ENCODE results near the gene OR13J1.
"Not testable (repeated sequence)": the region's sequence is repeated elsewhere in the genome, so short reads cannot be mapped to it uniquely, and the experiment has no call there.

Gene OR13J1, protein sequence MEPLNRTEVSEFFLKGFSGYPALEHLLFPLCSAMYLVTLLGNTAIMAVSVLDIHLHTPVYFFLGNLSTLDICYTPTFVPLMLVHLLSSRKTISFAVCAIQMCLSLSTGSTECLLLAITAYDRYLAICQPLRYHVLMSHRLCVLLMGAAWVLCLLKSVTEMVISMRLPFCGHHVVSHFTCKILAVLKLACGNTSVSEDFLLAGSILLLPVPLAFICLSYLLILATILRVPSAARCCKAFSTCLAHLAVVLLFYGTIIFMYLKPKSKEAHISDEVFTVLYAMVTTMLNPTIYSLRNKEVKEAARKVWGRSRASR

DNA sequence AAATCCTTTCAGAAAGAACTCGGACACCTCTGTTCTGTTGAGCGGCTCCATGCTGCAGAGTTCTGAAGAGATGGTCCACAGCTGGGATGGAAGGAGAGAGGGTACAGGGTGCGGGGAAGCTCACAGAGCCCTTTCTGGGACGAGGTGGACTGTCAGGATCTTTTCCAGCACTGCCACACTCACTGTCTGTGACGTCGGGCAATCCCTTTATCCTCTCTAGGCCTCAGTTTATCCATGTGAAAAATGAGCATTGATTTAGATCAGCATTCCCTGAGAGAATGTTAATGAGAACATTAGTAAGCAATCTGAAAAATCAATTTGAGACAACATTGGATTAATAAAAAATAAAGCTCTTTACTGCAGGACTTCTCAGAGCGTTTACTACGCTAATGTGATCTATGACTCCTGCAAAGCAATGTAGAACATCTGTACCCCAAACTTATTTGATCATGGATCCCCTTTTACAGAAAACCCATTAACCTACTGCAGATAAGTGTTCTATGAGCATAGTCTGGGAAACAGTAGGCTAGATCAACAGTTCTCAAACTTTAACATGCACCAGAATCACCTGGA is at the start of gene OR13J1:
Gene OR13J1, minus strand, starts transcription at position 51 of the 573 bp plus-strand sequence. Its CDS starts 0 bp downstream, at position 51.
- no peak for DNase-seq (ENCODE audit: low spot score in 2 of 2)
- Mint-ChIP-seq H3K27ac (no peak within 1 kb of the TSS), H3K9me3 (no peaks in the 10 kb centered on the region), H3K4me1 (no peaks in the 10 kb centered on the region), H3K4me3 (no peak within 1 kb of the TSS), H3K36me3 (no peaks in the 10 kb centered on the region)
- ATAC-seq: no peak

DNA sequence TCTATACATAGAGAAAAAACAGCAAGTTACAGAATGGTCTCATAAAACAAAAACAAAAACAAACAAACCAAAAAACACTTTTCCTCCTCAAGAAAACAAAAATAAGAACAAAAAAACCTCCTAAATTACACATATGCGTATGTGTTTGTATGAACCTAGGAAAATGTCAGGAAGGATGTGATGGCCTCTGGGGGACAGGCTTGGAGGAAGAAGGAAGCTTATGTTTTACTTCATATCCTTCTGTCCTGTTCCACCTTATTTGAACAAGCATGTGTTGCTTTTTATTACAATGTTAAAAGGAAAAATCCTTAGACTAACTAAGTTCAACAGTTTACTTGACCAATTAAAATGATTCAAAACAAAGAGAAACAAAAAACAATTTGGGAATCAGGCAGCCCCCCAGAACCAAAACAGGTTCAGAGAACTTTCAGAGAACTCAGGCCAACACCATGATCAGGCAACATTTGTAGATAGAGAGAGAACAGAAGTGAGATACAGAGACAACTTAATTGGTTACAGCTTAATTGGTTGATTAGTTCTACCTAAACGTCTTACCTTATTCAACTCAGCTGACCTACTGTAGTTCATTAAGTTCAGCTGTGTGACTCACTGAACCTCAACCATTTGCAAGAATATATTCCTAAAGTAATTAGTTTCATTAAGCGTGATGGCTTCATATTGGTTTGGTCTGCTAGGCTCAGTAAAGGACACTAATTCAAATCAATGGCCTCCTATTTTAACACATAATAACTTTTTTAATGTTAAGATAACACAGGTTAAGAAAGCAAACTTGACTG is 49.2 kb upstream of the OR13J1 start:
- ATAC-seq: no peak
- DNase-seq (ENCODE audit: low spot score in 2 of 2): no peak
- no peaks in the 10 kb centered on the region for H3K9me3 Mint-ChIP-seq
- H3K27ac Mint-ChIP-seq: no peak overlapping the region
- no peak overlapping the region for H3K4me3 Mint-ChIP-seq
- H3K4me1 Mint-ChIP-seq: no peaks in the 10 kb centered on the region
- no peaks in the 10 kb centered on the region for H3K36me3 Mint-ChIP-seq

DNA sequence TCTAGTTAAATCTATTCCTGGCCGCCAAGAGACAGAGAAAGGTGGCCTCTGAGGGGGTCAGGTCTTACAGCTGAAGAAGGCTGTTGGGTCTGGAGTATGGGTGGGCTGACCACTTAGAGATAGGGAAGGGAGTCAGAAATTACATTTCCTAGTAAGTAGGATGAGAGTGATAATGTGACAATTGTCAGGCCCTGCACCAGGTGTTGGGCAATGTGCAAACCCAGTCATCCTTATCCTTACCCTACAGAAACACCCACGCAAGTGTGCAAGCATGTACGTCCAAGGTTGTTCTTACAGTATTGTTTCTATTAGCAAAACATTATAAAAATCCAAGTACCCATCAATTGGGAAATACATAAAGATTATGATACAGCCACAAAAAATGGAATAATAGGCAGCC is 48.6 kb upstream of the OR13J1 start:
- ATAC-seq (no peak), DNase-seq (ENCODE audit: low spot score in 2 of 2) (no peak)
- no peak overlapping the region for H3K27ac Mint-ChIP-seq
- no peaks in the 10 kb centered on the region for H3K36me3 Mint-ChIP-seq
- H3K4me3 Mint-ChIP-seq: no peak overlapping the region
- H3K4me1 Mint-ChIP-seq: no peaks in the 10 kb centered on the region
- no peaks in the 10 kb centered on the region for H3K9me3 Mint-ChIP-seq

DNA sequence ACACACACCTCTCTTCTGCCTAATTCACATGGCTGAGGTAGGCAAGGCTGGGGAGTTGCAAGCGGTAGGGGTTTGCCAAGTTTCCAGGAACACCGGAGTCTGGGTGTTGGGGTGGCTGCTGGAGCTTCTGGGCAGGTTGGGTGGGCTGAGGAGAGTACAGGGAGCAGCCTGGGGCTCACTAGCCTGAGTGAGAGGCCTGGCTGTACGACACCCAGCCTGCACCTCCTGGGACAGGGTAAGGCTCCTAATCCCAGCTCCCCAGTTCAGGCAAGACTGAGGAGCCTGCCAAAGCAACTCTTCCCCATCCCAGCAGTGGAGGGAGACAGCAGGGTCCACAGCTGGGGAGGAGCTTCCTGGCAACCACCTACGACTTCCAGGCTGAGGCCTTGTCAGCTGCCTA is 47.1 kb upstream of the OR13J1 start:
- Mint-ChIP-seq H3K4me3 (no peak overlapping the region), H3K9me3 (no peaks in the 10 kb centered on the region), H3K36me3 (no peaks in the 10 kb centered on the region), H3K27ac (peak overlapping the region; percentile 38), H3K4me1 (no peaks in the 10 kb centered on the region)
- ATAC-seq: peak; percentile 25
- no peak for DNase-seq (ENCODE audit: low spot score in 2 of 2)

DNA sequence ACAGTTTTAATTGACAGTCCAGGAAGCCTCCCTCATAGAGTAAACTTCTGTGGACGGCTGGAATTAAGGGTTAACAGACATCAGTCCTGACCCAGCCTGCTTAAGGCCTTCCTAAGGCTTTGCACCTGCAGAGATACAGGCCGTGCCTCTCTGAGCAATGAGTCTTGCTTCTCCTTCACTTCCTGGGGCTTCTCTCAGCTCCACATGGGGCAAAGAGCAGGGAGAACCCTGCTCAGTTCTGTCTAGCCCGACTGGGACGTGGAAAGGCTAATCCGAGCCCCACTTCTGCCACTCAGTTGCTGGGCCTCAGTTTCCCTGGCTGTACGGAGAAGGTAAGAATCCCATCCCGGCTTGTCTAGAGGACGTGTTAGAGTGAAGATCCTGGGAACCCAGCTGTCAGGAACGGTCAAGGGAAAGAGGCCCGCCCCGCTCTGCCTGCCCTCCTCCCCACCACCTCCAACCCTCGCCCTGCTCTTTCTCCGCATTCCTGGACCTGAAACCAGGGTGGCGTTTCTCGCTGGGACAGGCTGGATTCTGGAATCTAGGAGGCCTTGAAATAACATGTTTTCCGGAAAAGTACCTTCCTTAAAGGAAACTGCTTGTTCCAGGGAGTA is 45.6 kb upstream of the OR13J1 start:
- Mint-ChIP-seq H3K27ac (no peak overlapping the region), H3K4me3 (no peak overlapping the region), H3K9me3 (no peaks in the 10 kb centered on the region), H3K4me1 (peaks cover 6% of the 10 kb centered on the region), H3K36me3 (no peaks in the 10 kb centered on the region)
- DNase-seq (ENCODE audit: low spot score in 2 of 2): no peak
- no peak for ATAC-seq

DNA sequence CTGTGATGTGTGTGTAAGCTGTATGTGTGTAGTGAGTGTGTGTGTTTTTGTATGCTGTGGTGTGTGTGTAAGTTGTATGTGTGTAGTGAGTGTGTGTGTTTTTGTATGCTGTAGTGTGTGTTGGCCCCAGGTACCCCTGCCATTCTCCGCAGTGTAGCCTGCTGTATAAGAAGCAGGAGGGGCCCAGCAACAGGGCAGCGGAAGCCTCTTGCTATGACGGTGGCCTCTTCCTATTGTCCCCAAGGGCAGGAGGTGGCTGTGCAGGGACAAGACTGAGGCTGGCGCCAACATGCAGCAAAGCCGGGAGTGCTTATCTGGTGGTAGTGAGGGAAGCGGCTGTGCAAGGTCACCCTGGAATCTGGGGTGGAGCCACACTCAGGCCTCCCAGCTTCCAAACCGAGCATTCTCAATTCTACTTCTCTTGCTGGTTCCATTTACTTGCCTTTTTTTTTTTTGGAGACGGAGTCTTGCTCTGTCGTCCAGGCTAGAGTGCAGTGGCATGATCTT is 44.2 kb upstream of the OR13J1 start:
- no peak overlapping the region for H3K27ac Mint-ChIP-seq
- DNase-seq (ENCODE audit: low spot score in 2 of 2) (no peak), ATAC-seq (peak; percentile 63)
- H3K4me3 Mint-ChIP-seq: no peak overlapping the region
- no peaks in the 10 kb centered on the region for H3K9me3 Mint-ChIP-seq
- peaks cover 17% of the 10 kb centered on the region for H3K4me1 Mint-ChIP-seq
- no peaks in the 10 kb centered on the region for H3K36me3 Mint-ChIP-seq

DNA sequence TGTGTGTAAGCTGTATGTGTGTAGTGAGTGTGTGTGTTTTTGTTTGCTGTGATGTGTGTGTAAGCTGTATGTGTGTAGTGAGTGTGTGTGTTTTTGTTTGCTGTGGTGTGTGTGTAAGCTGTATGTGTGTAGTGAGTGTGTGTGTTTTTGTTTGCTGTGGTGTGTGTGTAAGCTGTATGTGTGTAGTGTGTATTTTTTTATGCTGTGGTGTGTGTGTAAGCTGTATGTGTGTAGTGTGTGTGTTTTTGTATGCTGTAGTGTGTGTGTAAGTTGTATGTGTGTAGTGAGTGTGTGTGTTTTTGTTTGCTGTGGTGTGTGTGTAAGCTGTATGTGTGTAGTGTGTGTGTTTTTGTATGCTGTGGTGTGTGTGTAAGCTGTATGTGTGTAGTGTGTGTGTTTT is 43.2 kb upstream of the OR13J1 start:
- H3K4me1 Mint-ChIP-seq: peaks cover 22% of the 10 kb centered on the region
- not testable (repeated sequence) for H3K36me3 Mint-ChIP-seq; DNase-seq (ENCODE audit: low spot score in 2 of 2); ATAC-seq; H3K4me3 Mint-ChIP-seq; H3K9me3 Mint-ChIP-seq; H3K27ac Mint-ChIP-seq

DNA sequence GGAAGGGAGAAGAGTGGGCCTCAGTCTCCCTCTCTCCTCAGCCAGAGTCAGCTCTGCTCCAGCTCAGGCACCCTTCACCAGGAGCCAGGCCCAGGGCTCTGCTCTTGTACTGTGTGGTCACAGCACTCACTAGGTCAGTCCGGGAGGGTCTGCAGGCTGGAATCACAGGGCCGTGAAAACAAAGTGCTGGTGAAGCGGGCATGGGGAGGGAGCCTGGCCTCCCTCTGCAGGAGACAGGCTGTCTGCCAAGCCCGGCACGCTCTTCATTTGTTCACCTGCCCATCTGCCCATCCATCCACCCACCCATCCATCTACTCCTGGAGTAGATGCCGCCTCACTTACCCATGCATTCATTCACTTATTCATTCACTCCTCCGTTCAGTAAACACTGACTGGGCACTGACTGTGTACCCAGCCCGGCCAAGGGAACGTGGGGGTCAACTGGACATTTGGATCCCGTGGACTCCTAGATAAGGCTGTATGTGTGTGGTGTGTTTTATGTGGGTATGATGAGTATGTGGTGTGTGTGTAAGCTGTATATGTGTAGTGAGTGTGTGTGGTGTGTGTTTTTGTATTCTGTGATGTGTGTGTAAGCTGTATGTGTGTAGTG is 42.7 kb upstream of the OR13J1 start:
- peaks cover 22% of the 10 kb centered on the region for H3K4me1 Mint-ChIP-seq
- H3K27ac Mint-ChIP-seq: no peak overlapping the region
- H3K36me3 Mint-ChIP-seq: no peaks in the 10 kb centered on the region
- H3K4me3 Mint-ChIP-seq: no peak overlapping the region
- no peaks in the 10 kb centered on the region for H3K9me3 Mint-ChIP-seq
- ATAC-seq (no peak), DNase-seq (ENCODE audit: low spot score in 2 of 2) (no peak)

DNA sequence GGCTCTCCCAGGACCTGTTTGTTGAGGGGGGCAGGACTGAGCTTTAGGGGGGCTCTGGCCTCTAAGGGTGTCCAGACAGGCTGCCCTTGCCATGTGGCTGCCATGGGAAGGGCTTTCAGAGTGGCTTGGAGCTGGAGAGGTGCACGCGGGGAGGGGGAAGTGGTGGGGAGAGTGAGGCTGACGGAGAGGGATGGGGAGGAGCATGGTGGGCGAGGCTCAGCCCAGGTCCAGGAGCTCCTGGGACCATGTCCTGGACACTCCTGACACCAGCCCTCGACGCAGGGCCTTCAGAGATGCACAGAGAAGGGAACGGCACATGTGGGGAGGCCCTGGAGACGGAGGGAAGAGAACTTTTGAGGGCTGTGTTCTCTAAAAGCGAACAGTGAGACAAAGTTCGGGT is 41.5 kb upstream of the OR13J1 start:
- H3K36me3 Mint-ChIP-seq: no peaks in the 10 kb centered on the region
- DNase-seq (ENCODE audit: low spot score in 2 of 2): no peak
- no peak overlapping the region for H3K4me3 Mint-ChIP-seq
- no peaks in the 10 kb centered on the region for H3K9me3 Mint-ChIP-seq
- H3K27ac Mint-ChIP-seq: no peak overlapping the region
- no peak for ATAC-seq
- H3K4me1 Mint-ChIP-seq: peaks cover 22% of the 10 kb centered on the region

DNA sequence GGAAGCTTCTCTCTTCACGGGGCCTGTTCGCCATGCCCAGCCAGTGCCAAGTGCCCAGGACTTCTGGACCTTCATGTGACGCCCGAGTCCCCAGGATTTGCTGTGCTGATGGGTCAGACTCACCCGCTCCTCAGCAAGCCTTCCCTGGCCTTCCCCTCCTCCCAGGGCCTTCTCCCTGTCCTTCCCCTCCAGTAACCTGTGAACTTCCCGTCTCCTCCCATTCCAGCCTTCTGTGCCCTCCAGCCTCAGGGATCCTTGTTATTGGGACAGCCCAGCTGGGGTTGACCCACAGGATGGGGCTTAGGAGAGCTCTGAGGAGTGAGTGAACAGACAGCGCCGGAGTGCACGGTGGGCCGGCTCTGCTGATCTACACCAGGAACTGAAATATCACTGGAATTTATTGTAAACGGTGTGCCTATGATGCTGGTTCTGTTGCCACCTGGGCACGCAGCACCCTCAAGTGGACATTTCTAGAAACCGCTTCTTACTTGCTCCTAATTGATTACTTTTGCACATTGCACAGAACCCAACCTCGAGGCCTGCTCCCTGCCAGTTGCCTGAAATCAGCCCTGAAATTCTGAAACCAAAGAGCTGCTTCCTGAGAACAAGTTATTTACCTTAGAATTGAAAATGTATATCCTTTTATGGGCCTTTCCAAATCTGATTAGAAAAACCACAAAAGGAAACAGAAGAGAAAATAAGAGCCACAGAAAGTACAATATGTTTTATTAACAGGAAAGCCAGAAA is 40.6 kb upstream of the OR13J1 start:
- DNase-seq (ENCODE audit: low spot score in 2 of 2) (peak in 1 of 2 donors; percentile 49), ATAC-seq (peak; percentile 38)
- H3K36me3 Mint-ChIP-seq: no peaks in the 10 kb centered on the region
- H3K4me3 Mint-ChIP-seq: no peak overlapping the region
- H3K27ac Mint-ChIP-seq: peak overlapping the region; percentile 67
- no peaks in the 10 kb centered on the region for H3K9me3 Mint-ChIP-seq
- peaks cover 22% of the 10 kb centered on the region for H3K4me1 Mint-ChIP-seq

DNA sequence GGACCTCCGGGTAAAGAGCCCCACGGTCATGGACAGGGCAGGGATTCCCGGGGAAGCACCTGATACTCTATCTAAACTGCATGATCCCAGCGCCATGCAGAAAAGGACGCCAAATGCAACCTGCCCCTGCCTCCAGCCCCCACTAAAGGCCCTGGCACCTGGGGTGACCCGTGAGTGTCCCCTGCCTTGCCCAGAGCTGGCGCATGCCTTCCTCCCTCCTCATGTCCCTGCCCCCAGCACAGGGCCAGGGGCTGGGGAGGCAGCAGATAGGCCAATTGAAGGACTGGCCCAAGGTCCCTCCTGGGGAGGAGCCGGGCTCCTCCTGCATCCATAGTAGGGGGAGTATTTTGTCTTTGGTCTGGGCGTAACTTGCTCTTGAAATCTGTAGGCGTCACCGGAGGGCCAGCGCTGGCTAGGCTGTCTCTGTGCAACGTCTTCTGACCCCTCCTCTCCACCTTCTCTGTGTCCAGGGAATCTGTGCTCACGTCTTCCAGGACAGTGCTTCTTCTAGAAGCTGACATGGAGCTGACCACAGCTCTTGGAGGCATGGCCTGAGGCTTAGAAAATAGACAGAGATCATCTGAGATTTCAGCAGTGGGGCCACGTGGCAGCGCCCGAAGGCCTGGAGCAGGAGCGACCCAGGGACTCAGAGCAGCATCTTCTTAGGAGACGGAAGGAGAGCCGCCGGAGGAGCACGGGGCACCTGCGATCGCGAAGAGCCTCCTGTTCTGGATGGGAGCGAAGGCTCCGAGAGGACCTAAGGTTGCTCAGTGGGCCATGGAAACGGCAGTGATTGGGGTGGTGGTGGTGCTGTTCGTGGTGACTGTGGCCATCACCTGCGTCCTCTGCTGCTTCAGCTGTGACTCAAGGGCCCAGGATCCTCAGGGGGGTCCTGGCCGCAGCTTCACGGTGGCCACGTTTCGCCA is 39.7 kb upstream of the OR13J1 start:
- Mint-ChIP-seq H3K36me3 (no peaks in the 10 kb centered on the region), H3K9me3 (no peaks in the 10 kb centered on the region), H3K27ac (peak overlapping the region; percentile 67), H3K4me1 (peaks cover 22% of the 10 kb centered on the region), H3K4me3 (no peak overlapping the region)
- DNase-seq (ENCODE audit: low spot score in 2 of 2): peak in 1 of 2 donors; percentile 40
- ATAC-seq: no peak

DNA sequence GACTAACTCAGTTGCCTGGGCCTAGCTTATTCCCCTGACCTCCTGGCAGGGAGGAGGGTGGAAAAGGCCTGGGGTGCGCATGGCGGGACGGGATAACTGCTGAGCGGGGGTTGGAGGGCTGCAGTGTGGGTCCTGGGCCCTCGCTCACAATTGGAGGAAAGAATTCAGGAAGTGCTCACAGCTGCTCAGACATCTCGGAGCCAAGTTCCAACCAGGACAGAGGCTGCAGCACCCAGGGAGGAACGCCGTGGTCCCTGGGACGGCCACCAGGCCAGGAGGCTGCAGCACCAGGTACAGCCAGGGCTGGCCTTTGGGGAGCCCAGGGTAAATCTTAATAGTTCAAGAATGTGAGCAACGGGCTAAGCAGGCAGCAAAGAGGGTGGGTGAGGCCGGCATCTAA is 39.1 kb upstream of the OR13J1 start, which contains the start of gene SPAAR:
Gene SPAAR, plus strand, starts transcription at position 217 of the 400 bp plus-strand sequence. CDS start 974 bp downstream, outside the sequence.
- H3K27ac Mint-ChIP-seq: peak within 1 kb of the TSS; percentile 84

DNA sequence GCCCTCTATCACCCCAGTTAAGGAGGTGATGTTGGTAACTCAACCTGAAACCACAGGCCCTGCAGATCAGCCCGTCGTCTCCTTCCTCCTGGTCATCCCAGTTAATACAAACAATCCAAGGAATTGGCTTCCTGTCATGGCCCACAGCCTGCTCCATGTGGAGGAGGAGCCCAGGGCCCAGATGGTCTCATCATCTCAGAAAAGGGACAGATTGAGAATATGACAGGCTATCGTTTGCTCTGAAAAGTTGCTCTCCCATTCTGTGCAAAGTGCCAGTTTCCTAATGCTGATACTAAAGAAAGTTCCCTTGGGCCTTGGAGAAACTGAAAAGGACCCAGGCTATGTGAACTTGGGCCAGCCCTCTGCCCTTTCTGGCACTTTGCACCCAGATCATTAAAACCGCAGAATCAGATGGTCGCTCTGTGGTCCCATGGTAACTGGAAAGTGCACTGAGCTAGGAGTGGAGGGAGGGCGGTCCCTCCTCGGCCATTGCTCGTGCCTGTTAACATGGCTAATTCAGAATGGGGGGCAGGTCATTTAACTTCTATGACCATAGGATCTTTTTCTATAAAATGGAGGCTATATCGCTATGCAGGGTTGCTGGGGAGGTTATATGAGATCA is 38.4 kb upstream of the OR13J1 start:
- DNase-seq (ENCODE audit: low spot score in 2 of 2) (peak in 1 of 2 donors; percentile 43), ATAC-seq (no peak)
- Mint-ChIP-seq H3K4me3 (no peak overlapping the region), H3K36me3 (no peaks in the 10 kb centered on the region), H3K4me1 (peaks cover 22% of the 10 kb centered on the region), H3K27ac (peak overlapping the region; percentile 84), H3K9me3 (no peaks in the 10 kb centered on the region)

More for the DNA sequence above, 39.1 kb upstream of the OR13J1 start, which contains the start of gene SPAAR:
- H3K4me3 Mint-ChIP-seq: no peak within 1 kb of the TSS
- H3K9me3 Mint-ChIP-seq: no peaks in the 10 kb centered on the region
- ATAC-seq: no peak
- no peaks in the 10 kb centered on the region for H3K36me3 Mint-ChIP-seq
- H3K4me1 Mint-ChIP-seq: peaks cover 22% of the 10 kb centered on the region
- DNase-seq (ENCODE audit: low spot score in 2 of 2): no peak
